ENCODE data around the gene FMO5. TPM values are rescaled to one million over a fixed set of nuclear protein-coding genes. Genes with fewer than 3 reads are reported as not detected.
A peak's percentile ranks its signal among the peaks of the same experiment; 100 is the strongest.

FMO5 gene
- total and polyA plus RNA-seq, 4 donors: 36.0 to 152 (median 99.1) TPM

DNA sequence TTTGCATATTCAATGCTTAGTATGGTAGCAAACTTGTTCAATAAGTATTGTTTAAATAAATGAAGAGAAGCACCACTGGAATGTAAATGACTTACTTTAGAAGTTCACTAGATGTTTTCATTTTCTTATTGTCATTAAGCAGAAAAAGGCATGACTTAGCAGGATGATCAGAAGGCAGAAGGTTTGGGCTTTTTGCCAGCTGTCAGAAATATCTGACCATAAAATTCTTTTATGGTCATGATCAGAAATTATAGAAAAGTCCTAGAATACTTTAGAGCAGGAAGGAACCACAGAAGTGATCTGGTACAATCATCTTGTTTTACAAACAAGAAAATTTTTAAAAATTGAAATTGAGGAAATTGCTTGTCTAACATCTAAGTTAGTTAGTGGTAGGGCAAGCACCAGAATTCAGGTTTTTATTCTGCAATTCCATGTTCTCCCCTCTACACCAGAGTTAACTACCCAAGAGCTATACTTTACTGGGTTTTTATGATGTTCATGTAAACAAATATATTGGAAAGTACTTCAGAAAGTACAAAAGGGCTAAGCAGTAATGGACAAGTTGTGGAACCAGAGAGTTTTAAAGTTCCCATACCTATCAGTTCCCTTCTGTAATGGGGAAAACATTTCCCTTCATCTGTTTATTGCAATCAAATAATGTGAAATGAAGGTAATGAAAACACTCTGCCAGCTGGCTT is 10.1 kb downstream of the FMO5 start:
- DNase-seq (ENCODE audit: low spot score): no peak
- Histone ChIP-seq H3K4me3 (ENCODE audit: low read depth in 1 of 3, low read length in 3 of 3) (no peak overlapping the region), H3K27me3 (ENCODE audit: control insufficient read depth in 4 of 4, insufficient read depth in 4 of 4, low read length in 3 of 4) (no peaks in the 10 kb centered on the region), H3K4me1 (ENCODE audit: control insufficient read depth in 4 of 4, insufficient read depth in 4 of 4, low read length in 3 of 4) (peaks cover 11 to 72% (median 53%) of the 10 kb centered on the region in 4 donors), H3K36me3 (ENCODE audit: control insufficient read depth in 4 of 4, insufficient read depth in 3 of 4, low read depth in 1 of 4, low read length in 3 of 4) (peaks cover 0 to 42% (median 22%) of the 10 kb centered on the region in 4 donors), H3K9me3 (ENCODE audit: control insufficient read depth in 4 of 4, low read length in 3 of 4) (no peaks in the 10 kb centered on the region), H3K9ac (ENCODE audit: low read depth in 1 of 2, low read length in 2 of 2) (peak overlapping the region in 1 of 2 donors; percentile 39), H3K27ac (ENCODE audit: low read depth in 1 of 2, low read length in 2 of 2) (peak overlapping the region; percentile 29 to 44)
- TF ChIP-seq EGR1 (IDR thresholded peaks at IDR 0.05; ENCODE audit: low read depth in 2 of 2): peak in 1 of 2 donors; percentile 25
- TF ChIP-seq, protein P1, sequence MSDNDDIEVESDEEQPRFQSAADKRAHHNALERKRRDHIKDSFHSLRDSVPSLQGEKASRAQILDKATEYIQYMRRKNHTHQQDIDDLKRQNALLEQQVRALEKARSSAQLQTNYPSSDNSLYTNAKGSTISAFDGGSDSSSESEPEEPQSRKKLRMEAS (IDR thresholded peaks at IDR 0.05): no peak

GRCh38 chr1:147214325-147214724 is 10.8 kb downstream of the FMO5 start:
- no peak for DNase-seq (ENCODE audit: low spot score)
- Histone ChIP-seq H3K36me3 (ENCODE audit: control insufficient read depth in 4 of 4, insufficient read depth in 3 of 4, low read depth in 1 of 4, low read length in 3 of 4) (peaks cover 2 to 46% (median 25%) of the 10 kb centered on the region in 4 donors), H3K27ac (ENCODE audit: low read depth in 1 of 2, low read length in 2 of 2) (no peak overlapping the region), H3K4me1 (ENCODE audit: control insufficient read depth in 4 of 4, insufficient read depth in 4 of 4, low read length in 3 of 4) (peaks cover 11 to 70% (median 51%) of the 10 kb centered on the region in 4 donors), H3K9me3 (ENCODE audit: control insufficient read depth in 4 of 4, low read length in 3 of 4) (no peaks in the 10 kb centered on the region), H3K4me3 (ENCODE audit: low read depth in 1 of 3, low read length in 3 of 3) (no peak overlapping the region), H3K9ac (ENCODE audit: low read depth in 1 of 2, low read length in 2 of 2) (no peak overlapping the region), H3K27me3 (ENCODE audit: control insufficient read depth in 4 of 4, insufficient read depth in 4 of 4, low read length in 3 of 4) (no peaks in the 10 kb centered on the region)
- TF ChIP-seq SP1 (IDR thresholded peaks at IDR 0.05) (no peak), JUND (IDR thresholded peaks at IDR 0.05) (no peak), REST (IDR thresholded peaks at IDR 0.05) (no peak), CTCF (IDR thresholded peaks at IDR 0.05; ENCODE audit: low read depth, low read length, missing input control) (no peak), EGR1 (IDR thresholded peaks at IDR 0.05; ENCODE audit: low read depth in 2 of 2) (no peak)
- TF ChIP-seq, protein P2, sequence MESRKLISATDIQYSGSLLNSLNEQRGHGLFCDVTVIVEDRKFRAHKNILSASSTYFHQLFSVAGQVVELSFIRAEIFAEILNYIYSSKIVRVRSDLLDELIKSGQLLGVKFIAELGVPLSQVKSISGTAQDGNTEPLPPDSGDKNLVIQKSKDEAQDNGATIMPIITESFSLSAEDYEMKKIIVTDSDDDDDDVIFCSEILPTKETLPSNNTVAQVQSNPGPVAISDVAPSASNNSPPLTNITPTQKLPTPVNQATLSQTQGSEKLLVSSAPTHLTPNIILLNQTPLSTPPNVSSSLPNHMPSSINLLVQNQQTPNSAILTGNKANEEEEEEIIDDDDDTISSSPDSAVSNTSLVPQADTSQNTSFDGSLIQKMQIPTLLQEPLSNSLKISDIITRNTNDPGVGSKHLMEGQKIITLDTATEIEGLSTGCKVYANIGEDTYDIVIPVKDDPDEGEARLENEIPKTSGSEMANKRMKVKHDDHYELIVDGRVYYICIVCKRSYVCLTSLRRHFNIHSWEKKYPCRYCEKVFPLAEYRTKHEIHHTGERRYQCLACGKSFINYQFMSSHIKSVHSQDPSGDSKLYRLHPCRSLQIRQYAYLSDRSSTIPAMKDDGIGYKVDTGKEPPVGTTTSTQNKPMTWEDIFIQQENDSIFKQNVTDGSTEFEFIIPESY (IDR thresholded peaks at IDR 0.05): no peak
- 66% methylated on average over 7 of the region's 7 CpGs for WGBS

- Histone ChIP-seq H3K36me3 (ENCODE audit: control insufficient read depth in 4 of 4, insufficient read depth in 3 of 4, low read depth in 1 of 4, low read length in 3 of 4) (peaks cover 2 to 47% (median 29%) of the 10 kb centered on the region in 4 donors), H3K27ac (ENCODE audit: low read depth in 1 of 2, low read length in 2 of 2) (peak overlapping the region in 1 of 2 donors; percentile 17), H3K9ac (ENCODE audit: low read depth in 1 of 2, low read length in 2 of 2) (no peak overlapping the region), H3K9me3 (ENCODE audit: control insufficient read depth in 4 of 4, low read length in 3 of 4) (no peaks in the 10 kb centered on the region), H3K4me3 (ENCODE audit: low read depth in 1 of 3, low read length in 3 of 3) (no peak overlapping the region), H3K4me1 (ENCODE audit: control insufficient read depth in 4 of 4, insufficient read depth in 4 of 4, low read length in 3 of 4) (peaks cover 13 to 63% (median 50%) of the 10 kb centered on the region in 4 donors), H3K27me3 (ENCODE audit: control insufficient read depth in 4 of 4, insufficient read depth in 4 of 4, low read length in 3 of 4) (no peaks in the 10 kb centered on the region)
- DNase-seq (ENCODE audit: low spot score): no peak
- no peak for TF ChIP-seq SP1 (IDR thresholded peaks at IDR 0.05)
- no peak for TF ChIP-seq FOXA2 (IDR thresholded peaks at IDR 0.05)
- TF ChIP-seq, protein P1 (IDR thresholded peaks at IDR 0.05): no peak
- no peak for TF ChIP-seq JUND (IDR thresholded peaks at IDR 0.05)
- no peak for TF ChIP-seq CTCF (IDR thresholded peaks at IDR 0.05; ENCODE audit: low read depth, low read length, missing input control)
- TF ChIP-seq HNF4G (IDR thresholded peaks at IDR 0.05): no peak
- TF ChIP-seq RXRA (IDR thresholded peaks at IDR 0.05): no peak
These were observed 11.9 kb downstream of the FMO5 start for GRCh38 chr1:147213271-147213670.

Measured in liver (tissue), 9 donors.